HepG2 (cell line): ENCODE measurements around the gene GOLGA3. TPM values are rescaled to one million over a fixed set of nuclear protein-coding genes. Genes with fewer than 3 reads are reported as not detected.

Source experiments
- ATAC-seq: fragments of 200-7000 bp; cut with Tn5 transposase; 3 replicates; pipeline ENCODE4 v1.9.1; 2020; ENCODE audit warnings: mild to moderate bottlenecking, moderate library complexity
- BruUV-seq: library from RNA; stranded (reverse); fragments of 400-500 nt; replicated peaks from 2 replicates; lab custom pipeline; 2021; lab: Mats Ljungman, UMichigan
- CTCF ChIA-PET: fragments of 300-600 bp; formaldehyde crosslinking; extraction: SDS; loops from one replicate; lab custom pipeline; 2021; ENCODE audit warnings: low total read pairs, inconsistent platforms, low intra/inter-chr PET ratio; lab: Yijun Ruan, JAX
- POLR2A ChIA-PET: fragments of 350-600 bp; sonication (Branson Sonifier 250); formaldehyde crosslinking; loops from one replicate; lab custom pipeline; 2020; ENCODE audit warnings: antibody characterized with exemption, inconsistent platforms; lab: Yijun Ruan, JAX
- DNase-seq: peaks from one replicate; pipeline ENCODE4 v3.0.0-alpha.2; 2015; ENCODE audit warnings: low spot score
- FAIRE-seq: peaks from 3 replicates; lab custom pipeline; 2011; peaks lifted over from hg19 to GRCh38; lab: Jason Lieb, UNC
- H2AFZ ChIP-seq: one replicate; pipeline ENCODE4 v1.6.1; 2011; ENCODE audit warnings: low read length, inconsistent platforms
- H3K27ac ChIP-seq: fragments of 300-600 bp; 3 replicates; pipeline ENCODE4 v1.8.0; 2011; ENCODE audit warnings: mixed run types, mild to moderate bottlenecking, mixed read lengths, low read length, inconsistent platforms; ENCODE audit not compliant: insufficient read depth; ENCODE audit errors: extremely low read length
- H3K27me3 ChIP-seq, 2 experiments: fragments of 200-600 bp in 1 of 2; 2 replicates in 1 of 2; 3 replicates in 1 of 2; pipeline versions ENCODE4 v1.6.0 to v1.8.0; 2011; ENCODE audit warnings: low read length in 2 of 2, mild to moderate bottlenecking in 2 of 2, moderate library complexity in 2 of 2, inconsistent platforms in 1 of 2; ENCODE audit not compliant: insufficient read depth in 2 of 2, control insufficient read depth in 1 of 2
- H3K36me3 ChIP-seq, 2 experiments: fragments of 200-600 bp in 1 of 2; replicated peaks in 1 of 2; 2 replicates in 1 of 2; 3 replicates in 1 of 2; pipeline versions ENCODE4 v1.5.1 to v1.8.0; 2011; ENCODE audit warnings: low read length in 2 of 2, inconsistent platforms in 1 of 2; ENCODE audit not compliant: insufficient read depth in 2 of 2, control insufficient read depth in 1 of 2
- H3K4me1 ChIP-seq: 2 replicates; pipeline ENCODE4 v1.5.1; 2012; ENCODE audit warnings: low read length, inconsistent platforms; ENCODE audit not compliant: insufficient read depth
- H3K4me2 ChIP-seq: 2 replicates; pipeline ENCODE4 v1.6.0; 2011; ENCODE audit warnings: low read depth, low read length, inconsistent platforms
- H3K4me3 ChIP-seq, 3 experiments: fragments of 200-600 bp in 1 of 3; sonication (generic), shearing (Covaris generic) in 1 of 3; replicated peaks in 1 of 3; 2 replicates each; pipeline ENCODE4 v1.5.1; 2011 to 2016; ENCODE audit warnings: low read length in 3 of 3, inconsistent platforms in 2 of 3, low read depth in 2 of 3, mild to moderate bottlenecking in 2 of 3, control low read depth in 1 of 3, mixed read lengths in 1 of 3; ENCODE audit not compliant: insufficient read depth in 1 of 3
- H3K79me2 ChIP-seq: one replicate; pipeline ENCODE4 v1.6.1; 2011; ENCODE audit warnings: low read length, inconsistent platforms; ENCODE audit not compliant: insufficient read depth
- H3K9ac ChIP-seq: 2 replicates; pipeline ENCODE4 v1.6.0; 2011; ENCODE audit warnings: mild to moderate bottlenecking, low read depth, low read length, inconsistent platforms; ENCODE audit not compliant: insufficient read depth
- H3K9me3 ChIP-seq: 2 replicates; pipeline ENCODE4 v1.5.1; 2012; ENCODE audit warnings: mild to moderate bottlenecking, low read length
- H4K20me1 ChIP-seq: 2 replicates; pipeline ENCODE4 v1.6.0; 2011; ENCODE audit warnings: inconsistent platforms, mild to moderate bottlenecking, low read length, moderate library complexity; ENCODE audit not compliant: insufficient read depth
- FOXK1 ChIP-seq: sonication (generic); formaldehyde crosslinking; IDR thresholded peaks from 2 replicates; pipeline ENCODE4 v1.4.0; 2020; ENCODE audit warnings: low read depth, missing genetic modification reagents, borderline replicate concordance
- HOXA3 ChIP-seq: sonication (generic); formaldehyde crosslinking; IDR thresholded peaks from 2 replicates; pipeline ENCODE4 v1.5.0; 2020; ENCODE audit warnings: missing genetic modification reagents
- HOXA9 ChIP-seq: sonication (generic); formaldehyde crosslinking; IDR thresholded peaks from 2 replicates; pipeline ENCODE4 v1.8.1; 2022; ENCODE audit warnings: missing genetic modification reagents, mild to moderate bottlenecking, moderate library complexity, borderline replicate concordance
- KDM5A ChIP-seq: fragments of 200-600 bp; sonication (generic); IDR thresholded peaks from 2 replicates; pipeline ENCODE4 v1.7.0; 2018; ENCODE audit warnings: antibody characterized with exemption, mild to moderate bottlenecking, low read length, borderline replicate concordance
- NFIB ChIP-seq: sonication (generic); formaldehyde crosslinking; IDR thresholded peaks from 2 replicates; pipeline ENCODE4 v1.9.0; 2021; ENCODE audit warnings: missing genetic modification reagents, mild to moderate bottlenecking, borderline replicate concordance
- NFRKB ChIP-seq: fragments of 450-650 bp; IDR thresholded peaks from 2 replicates; pipeline ENCODE4 v1.6.1; 2017
- PBX2 ChIP-seq: IDR thresholded peaks from 2 replicates; pipeline ENCODE4 v1.6.1; 2016; ENCODE audit warnings: control low read depth
- STAT6 ChIP-seq: sonication (generic); formaldehyde crosslinking; IDR thresholded peaks from 2 replicates; pipeline ENCODE4 v1.4.0; 2020; ENCODE audit warnings: missing genetic modification reagents, mild to moderate bottlenecking, borderline replicate concordance
- TAF1 ChIP-seq: sonication (generic); formaldehyde crosslinking; IDR thresholded peaks from 2 replicates; pipeline ENCODE4 v1.4.0; 2020; ENCODE audit warnings: missing genetic modification reagents
- ZNF205 ChIP-seq: IDR thresholded peaks from 2 replicates; pipeline ENCODE4 v1.6.1; 2018; ENCODE audit warnings: missing biosample characterization, missing genetic modification reagents
- ZNF318 ChIP-seq: sonication (generic); formaldehyde crosslinking; IDR thresholded peaks from 2 replicates; pipeline ENCODE4 v1.4.0; 2020; ENCODE audit warnings: mild to moderate bottlenecking, missing genetic modification reagents
- ZNF343 ChIP-seq: sonication (generic); formaldehyde crosslinking; IDR thresholded peaks from 2 replicates; pipeline ENCODE4 v1.4.0; 2020; ENCODE audit warnings: mild to moderate bottlenecking, missing genetic modification reagents
- ZNF496 ChIP-seq: sonication (generic); formaldehyde crosslinking; IDR thresholded peaks from 2 replicates; pipeline ENCODE4 v1.8.1; 2023; ENCODE audit warnings: mild to moderate bottlenecking, moderate library complexity, missing genetic modification reagents; ENCODE audit not compliant: insufficient replicate concordance
- WGBS: methylation state at CpG from one replicate; pipeline ENCODE4 v1.1.6; 2017; ENCODE audit warnings: low lambda C conversion rate; 5-methylcytosine and 5-hydroxymethylcytosine counted together
- in situ Hi-C: cut with HindIII; loops from 2 replicates; pipeline ENCODE4 v1.10.0; 2017; ENCODE audit warnings: low pct_unique_long_range_greater_than_20kb; ENCODE audit not compliant: extremely low pct_ligation_motif_present
- intact Hi-C: fragments of 100-400 bp; cut with micrococcal nuclease; formaldehyde crosslinking; loops from one replicate; pipeline ENCODE4 v1.10.0; 2022; ENCODE audit not compliant: unreplicated experiment
- polyA plus RNA-seq, 8 experiments: library from polyadenylated mRNA; depleted of rRNA in 3 of 8; stranded (reverse) in 7 of 8; unstranded in 1 of 8; fragments of >200 nt; fragmentation: Illumina TruSeq in 4 of 8; extraction: Trizol in 4 of 8; gene quantifications; 2 replicates each; pipeline versions ENCODE4 v1.2.1 to v1.2.3, GENCODE V29; 2011 to 2016; ENCODE audit warnings: low read depth in 4 of 8, missing spikeins in 1 of 8, mixed read lengths in 1 of 8; ENCODE audit not compliant: insufficient read depth in 1 of 8
- total RNA-seq, 5 experiments: library from RNA; depleted of rRNA; stranded (reverse); fragments of >200 nt; fragmentation: Illumina TruSeq; extraction: Trizol; gene quantifications; 2 replicates each; pipeline ENCODE4 v1.2.3, GENCODE V29; 2016; ENCODE audit warnings: low read depth in 1 of 5

The GOLGA3 gene
- total and polyA plus RNA-seq, 2 of the 13 experiments (the other 11 are each of a cell fraction or from before 2014, with no cell fraction given): 22.0 to 43.0 TPM

- WGBS: 93% methylated on average over 14 of the region's 14 CpGs
- H3K79me2 ChIP-seq: no peaks in the 10 kb centered on the region
- POLR2A ChIA-PET: no interaction called here
- peaks cover 37 to 67% of the 10 kb centered on the region in 2 experiments; a peak in 4 of 5 replicates for H3K36me3 ChIP-seq
- BruUV-seq: TSS peak; percentile 42
- H3K27me3 ChIP-seq: no peaks in the 10 kb centered on the region
- no peak for TF ChIP-seq TAF1 (CRISPR knock-in tag)
- TF ChIP-seq NFRKB: no peak
- TF ChIP-seq KDM5A: no peak
- no peak for TF ChIP-seq HOXA9 (CRISPR knock-in tag)
- no peak for TF ChIP-seq HOXA3
- TF ChIP-seq NFIB (CRISPR knock-in tag): no peak
- TF ChIP-seq ZNF205 (CRISPR knock-in tag): no peak
- no peak for TF ChIP-seq ZNF496
- TF ChIP-seq ZNF343 (CRISPR knock-in tag): no peak
- no peak for TF ChIP-seq PBX2 (CRISPR knock-in tag)
- no peak for TF ChIP-seq ZNF318 (CRISPR knock-in tag)
- no peak for TF ChIP-seq FOXK1 (CRISPR knock-in tag)
- TF ChIP-seq STAT6 (CRISPR knock-in tag): no peak
- in situ Hi-C loops: no loop called here
- H3K4me1 ChIP-seq: no peaks in the 10 kb centered on the region
- H3K9me3 ChIP-seq: no peaks in the 10 kb centered on the region
- FAIRE-seq (no peak), ATAC-seq (no peak), DNase-seq (no peak)
- CTCF ChIA-PET: no interaction called here
- no peak overlapping the region for H3K4me2 ChIP-seq
- no peak overlapping the region for H2AFZ ChIP-seq
- no peak overlapping the region for H3K9ac ChIP-seq
- H3K27ac ChIP-seq: no peak overlapping the region
- no peaks in the 10 kb centered on the region; the same call in 1 of the 2 replicates for H4K20me1 ChIP-seq
- intact Hi-C loops: no loop called here
- no peak overlapping the region for H3K4me3 ChIP-seq
These were observed 32.8 kb downstream of the GOLGA3 start for GRCh38 chr12:132795847-132796246.
